ENCODE results near the gene OR4Q2.
"Not testable (repeated sequence)": the region's sequence is repeated elsewhere in the genome, so short reads cannot be mapped to it uniquely, and the experiment has no call there.

The OR4Q2 gene

DNA sequence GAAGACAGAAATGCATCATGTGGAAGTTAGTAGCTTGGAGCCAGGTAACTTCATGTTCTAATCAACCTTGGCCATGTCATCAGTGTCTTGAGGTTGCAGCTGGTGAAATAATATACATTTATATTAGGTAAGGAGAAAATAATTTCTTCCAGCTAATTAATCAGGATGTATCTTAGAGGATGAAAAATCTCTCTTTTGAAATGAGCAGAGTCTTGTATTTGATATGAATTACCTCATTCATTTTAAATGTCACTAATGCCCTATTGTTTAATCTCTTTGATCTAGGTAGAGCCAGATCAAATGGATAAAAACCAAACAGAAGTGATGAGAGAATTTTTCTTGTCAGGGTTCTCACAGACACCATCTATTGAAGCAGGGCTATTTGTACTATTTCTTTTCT is at the start of gene OR4Q2:
Gene OR4Q2, plus strand, starts transcription at position 301 of the 400 bp plus-strand sequence.
- no peak for DNase-seq (ENCODE audit: low spot score)

DNA sequence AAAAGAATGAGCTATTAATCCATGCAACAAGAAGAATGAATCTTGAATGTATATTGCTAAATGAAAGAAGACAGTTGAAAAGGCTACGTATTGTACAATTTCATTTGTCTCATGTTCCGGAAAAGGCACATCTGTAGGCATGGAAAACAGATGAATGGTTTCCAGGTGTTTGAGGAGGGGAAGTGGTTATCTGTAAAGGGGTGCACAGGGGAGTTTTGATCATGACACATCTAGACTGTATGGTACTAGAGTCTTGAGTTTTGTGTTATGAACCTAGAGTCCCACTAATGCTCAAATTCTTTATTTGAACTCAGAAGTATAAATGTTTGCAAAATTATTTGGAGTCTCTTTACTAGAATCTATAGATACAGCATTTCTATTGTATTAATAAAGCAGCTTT is 32.2 kb upstream of the OR4Q2 start:
- not testable (repeated sequence) for DNase-seq (ENCODE audit: low spot score)

DNA sequence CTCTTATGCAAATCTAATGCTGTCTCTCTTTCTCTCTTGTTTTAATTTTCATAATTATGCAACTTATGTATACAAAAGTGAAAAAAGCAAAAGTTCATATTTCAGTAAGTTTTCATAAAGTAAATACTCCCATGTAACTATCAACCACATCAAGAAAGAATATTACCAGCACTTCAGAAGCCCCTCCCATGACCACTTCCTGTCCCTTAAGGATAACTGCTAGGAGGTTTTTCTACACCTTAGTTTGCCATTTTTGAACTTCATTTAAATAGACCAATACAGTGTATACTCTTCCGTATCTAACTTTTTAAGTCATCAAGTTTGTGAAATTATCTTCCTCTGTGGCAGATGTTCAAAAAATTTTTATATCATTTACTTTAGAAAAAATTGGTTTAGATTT is 27.1 kb upstream of the OR4Q2 start:
- no peak for DNase-seq (ENCODE audit: low spot score)

DNA sequence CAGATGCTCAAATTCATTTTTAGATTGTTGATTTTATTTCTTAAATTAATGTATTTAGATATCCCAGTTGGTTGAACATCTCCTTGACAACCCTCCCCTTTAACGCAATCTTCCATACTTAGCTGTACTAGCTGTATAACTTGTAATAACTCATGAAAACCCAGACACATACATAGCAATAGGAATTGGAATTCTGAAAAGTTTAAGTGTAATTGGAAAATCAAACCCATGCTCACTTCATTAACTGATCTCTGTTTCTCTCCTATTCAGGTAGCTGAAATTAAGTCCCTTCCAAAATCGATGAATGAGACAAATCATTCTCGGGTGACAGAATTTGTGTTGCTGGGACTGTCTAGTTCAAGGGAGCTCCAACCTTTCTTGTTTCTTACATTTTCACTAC is 26.7 kb upstream of the OR4Q2 start, which contains the start of gene OR4K15:
Gene OR4K15, plus strand, starts transcription at position 301 of the 400 bp plus-strand sequence. Its CDS starts 0 bp downstream, at position 301.
- DNase-seq (ENCODE audit: low spot score), result no peak

DNA sequence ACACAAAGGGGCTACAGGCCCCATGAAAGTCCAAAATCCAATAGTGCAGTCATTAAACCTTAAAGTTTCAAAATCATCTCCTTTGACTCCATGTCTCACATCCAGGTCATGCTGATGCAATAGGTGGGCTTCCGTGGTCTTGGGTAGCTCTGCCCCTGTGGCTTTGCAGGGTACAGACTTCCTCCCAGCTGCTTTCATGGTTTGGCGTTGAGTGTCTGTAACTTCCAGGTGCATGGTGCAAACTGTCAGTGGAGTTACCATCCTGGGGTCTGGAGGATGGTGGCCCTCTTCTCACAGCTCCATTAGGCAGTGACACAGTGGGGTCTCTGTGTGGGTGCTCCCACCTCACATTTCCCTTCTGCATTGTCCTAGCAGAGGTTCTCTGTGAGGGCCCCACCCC is 8.5 kb upstream of the OR4Q2 start:
- no peak for DNase-seq (ENCODE audit: low spot score)

DNA sequence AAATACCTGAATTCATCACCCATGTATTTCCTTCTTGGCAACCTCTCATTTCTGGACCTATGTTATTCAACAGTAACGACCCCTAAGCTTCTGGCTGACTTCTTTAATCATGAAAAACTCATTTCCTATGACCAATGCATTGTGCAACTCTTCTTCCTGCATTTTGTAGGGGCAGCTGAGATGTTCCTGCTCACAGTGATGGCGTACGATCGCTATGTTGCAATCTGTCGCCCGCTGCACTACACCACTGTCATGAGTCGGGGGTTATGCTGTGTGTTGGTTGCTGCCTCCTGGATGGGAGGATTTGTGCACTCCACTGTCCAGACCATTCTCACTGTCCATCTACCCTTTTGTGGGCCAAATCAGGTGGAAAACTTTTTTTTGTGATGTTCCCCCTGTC is 356 bp downstream of the OR4Q2 start:
- DNase-seq (ENCODE audit: low spot score), result no peak

DNA sequence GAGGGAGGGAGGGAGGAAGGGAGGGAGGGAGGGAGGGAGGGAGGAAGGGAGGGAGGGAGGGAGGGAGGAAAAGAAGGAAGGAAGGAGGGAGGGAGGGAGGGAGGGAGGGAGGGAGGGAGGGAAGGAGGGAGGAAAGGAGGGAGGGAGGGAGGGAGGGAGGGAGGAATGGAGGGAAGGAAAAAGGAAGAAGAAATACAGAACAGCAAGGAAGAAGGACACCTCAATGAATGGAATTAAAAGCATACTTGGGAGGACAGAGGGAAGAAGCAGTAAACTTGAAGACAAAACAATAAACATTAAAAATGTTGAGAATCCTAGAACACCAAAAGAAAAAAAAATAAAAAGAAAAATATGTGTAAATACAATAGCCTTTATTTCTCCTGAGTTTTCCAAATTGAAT is 6.2 kb downstream of the OR4Q2 start:
- DNase-seq (ENCODE audit: low spot score), result no peak

DNA sequence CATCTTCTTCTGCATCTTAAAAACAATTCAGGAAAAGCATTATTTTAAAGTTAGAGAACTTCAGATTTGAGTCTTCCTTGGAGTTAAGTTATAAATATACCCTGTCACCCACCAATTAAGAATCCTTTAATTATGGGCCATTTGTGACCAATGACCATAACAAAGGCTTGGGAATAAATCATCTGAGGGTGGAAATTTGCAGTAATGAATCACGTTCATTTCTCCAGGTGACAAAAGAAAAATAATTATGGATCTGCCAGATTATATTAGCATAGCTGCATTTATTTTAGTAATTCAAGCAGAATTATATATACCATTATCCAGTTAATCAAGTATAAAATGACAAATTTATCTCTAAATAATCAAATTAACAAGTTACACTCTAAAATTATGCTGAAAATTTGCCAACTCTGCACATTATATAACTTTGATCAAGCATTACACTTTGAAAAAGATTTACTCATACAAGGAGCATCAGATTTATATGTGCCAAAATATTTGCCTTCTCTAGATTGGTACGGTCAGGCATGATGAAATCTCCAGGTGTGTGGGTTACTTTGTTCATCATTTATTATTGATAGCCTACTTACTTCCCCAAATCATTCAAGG is 17.4 kb downstream of the OR4Q2 start, which contains the start of gene OR4K14:
Gene OR4K14, minus strand, starts transcription at position 51 of the 609 bp plus-strand sequence. CDS start 4,114 bp downstream, outside the sequence.
- DNase-seq (ENCODE audit: low spot score), result no peak

DNA sequence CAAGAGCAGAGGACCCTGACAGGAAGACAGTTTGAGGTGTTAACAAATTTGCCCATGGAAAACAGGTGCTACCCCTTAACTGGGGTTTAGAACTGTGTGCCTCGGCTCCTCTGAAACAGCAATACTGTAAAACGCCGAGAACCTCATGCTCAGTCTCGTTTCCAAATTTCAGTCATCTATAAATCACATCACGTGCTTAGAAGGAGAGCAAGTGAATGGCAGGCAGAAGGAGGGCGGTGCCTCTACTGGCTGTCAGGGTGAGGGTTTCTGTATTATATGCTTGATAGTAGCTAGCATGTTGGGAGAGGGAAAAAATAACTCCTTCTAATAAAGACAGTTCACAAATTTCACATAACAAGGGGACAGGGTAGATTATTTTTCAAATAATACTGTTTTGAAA is 29.1 kb downstream of the OR4Q2 start:
- DNase-seq (ENCODE audit: low spot score), result no peak

DNA sequence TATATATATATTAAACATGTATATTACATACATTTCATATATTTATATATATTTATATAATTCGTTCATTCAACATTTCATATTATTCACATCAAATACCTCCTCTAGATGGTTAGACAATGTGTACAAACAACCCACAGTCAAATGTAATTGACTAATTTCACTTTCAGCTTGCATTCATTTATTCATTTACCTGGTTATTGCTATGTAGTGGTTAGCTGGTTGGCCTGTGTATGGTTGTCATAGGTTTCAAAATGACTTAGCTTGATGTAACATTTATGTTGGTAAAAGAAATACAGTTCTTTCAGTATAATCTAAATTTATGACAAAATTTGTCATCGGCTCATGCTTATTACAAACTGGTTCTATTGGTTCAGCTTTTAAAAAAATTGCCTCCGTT is 33.5 kb downstream of the OR4Q2 start:
- no peak for DNase-seq (ENCODE audit: low spot score)

DNA sequence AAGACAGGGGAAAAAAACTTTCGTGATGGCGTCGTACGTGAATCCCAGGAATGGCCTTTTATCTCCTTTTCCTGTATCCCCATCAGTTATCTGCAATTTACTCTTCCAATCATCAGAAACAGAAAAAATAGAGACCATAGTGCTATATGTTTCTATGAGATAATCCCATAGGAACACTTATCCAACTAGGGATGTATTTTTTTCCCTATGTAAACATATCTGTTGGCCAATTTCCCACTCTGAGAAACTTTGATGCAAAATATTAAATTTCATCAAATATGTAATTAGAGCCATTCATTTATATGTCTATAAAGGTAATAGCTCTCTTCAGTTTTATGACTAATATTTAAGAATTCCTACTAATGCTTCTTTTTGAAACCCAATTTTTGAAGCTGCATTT is 34.0 kb downstream of the OR4Q2 start, which contains the start of gene OR4K13:
Gene OR4K13, minus strand, starts transcription at position 101 of the 400 bp plus-strand sequence. CDS start 1,280 bp downstream, outside the sequence.
- DNase-seq (ENCODE audit: low spot score), result no peak

DNA sequence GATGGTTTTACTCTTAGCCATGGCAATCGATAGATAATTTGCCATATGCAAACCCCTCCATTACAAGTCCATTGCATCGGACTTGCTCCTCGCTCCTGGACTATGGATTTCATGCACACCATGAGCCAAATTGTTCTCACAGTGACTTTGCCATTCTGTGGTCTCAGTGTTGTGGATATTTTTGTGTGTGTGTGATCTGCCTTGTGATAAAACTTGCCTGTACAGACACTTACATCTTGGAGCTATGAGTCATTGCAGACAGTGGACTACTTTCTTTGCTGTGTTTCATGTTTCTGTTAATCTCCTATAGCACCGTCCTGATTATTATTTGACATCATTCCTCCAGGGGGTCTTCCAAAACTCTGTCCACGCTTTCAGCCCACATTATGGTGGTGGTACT is 42.3 kb downstream of the OR4Q2 start:
- DNase-seq (ENCODE audit: low spot score), result no peak

DNA sequence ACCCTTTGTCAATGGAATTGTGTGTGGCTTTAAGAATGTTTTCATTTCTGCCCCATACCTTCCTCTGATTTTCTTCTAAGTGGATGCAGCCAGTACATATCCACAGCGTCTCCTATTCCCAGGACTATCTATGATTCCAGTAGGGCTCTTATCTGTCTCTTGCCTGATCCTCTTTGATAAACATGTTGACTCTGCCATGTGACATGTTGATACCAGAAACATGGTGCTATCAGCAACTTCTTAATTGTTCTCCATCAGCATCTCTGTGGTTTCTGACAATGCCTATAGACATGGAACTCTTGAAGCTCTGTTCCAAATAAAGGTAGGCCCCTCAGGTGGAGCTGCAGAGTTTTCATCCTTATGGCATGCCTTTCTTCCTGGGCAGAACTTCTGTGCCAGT is 46.2 kb downstream of the OR4Q2 start:
- no peak for DNase-seq (ENCODE audit: low spot score)

All from AG20443 (cell line).